HepG2 (cell line): ENCODE results near the gene MSL3B.

Source experiments
- ATAC-seq: fragments of 200-7000 bp; cut with Tn5 transposase; 3 replicates; pipeline ENCODE4 v1.9.1; 2020; ENCODE audit warnings: mild to moderate bottlenecking, moderate library complexity
- BruUV-seq: library from RNA; stranded (reverse); fragments of 400-500 nt; replicated peaks from 2 replicates; lab custom pipeline; 2021; lab: Mats Ljungman, UMichigan
- CTCF ChIA-PET: fragments of 300-600 bp; formaldehyde crosslinking; extraction: SDS; loops from one replicate; lab custom pipeline; 2021; ENCODE audit warnings: low total read pairs, inconsistent platforms, low intra/inter-chr PET ratio; lab: Yijun Ruan, JAX
- POLR2A ChIA-PET: fragments of 350-600 bp; sonication (Branson Sonifier 250); formaldehyde crosslinking; loops from one replicate; lab custom pipeline; 2020; ENCODE audit warnings: antibody characterized with exemption, inconsistent platforms; lab: Yijun Ruan, JAX
- DNase-seq: peaks from one replicate; pipeline ENCODE4 v3.0.0-alpha.2; 2015; ENCODE audit warnings: low spot score
- FAIRE-seq: peaks from 3 replicates; lab custom pipeline; 2011; peaks lifted over from hg19 to GRCh38; lab: Jason Lieb, UNC
- H2AFZ ChIP-seq: one replicate; pipeline ENCODE4 v1.6.1; 2011; ENCODE audit warnings: low read length, inconsistent platforms
- H3K27ac ChIP-seq: fragments of 300-600 bp; 3 replicates; pipeline ENCODE4 v1.8.0; 2011; ENCODE audit warnings: mixed run types, mild to moderate bottlenecking, mixed read lengths, low read length, inconsistent platforms; ENCODE audit not compliant: insufficient read depth; ENCODE audit errors: extremely low read length
- H3K27me3 ChIP-seq, 2 experiments: fragments of 200-600 bp in 1 of 2; 2 replicates in 1 of 2; 3 replicates in 1 of 2; pipeline versions ENCODE4 v1.6.0 to v1.8.0; 2011; ENCODE audit warnings: low read length in 2 of 2, mild to moderate bottlenecking in 2 of 2, moderate library complexity in 2 of 2, inconsistent platforms in 1 of 2; ENCODE audit not compliant: insufficient read depth in 2 of 2, control insufficient read depth in 1 of 2
- H3K36me3 ChIP-seq, 2 experiments: fragments of 200-600 bp in 1 of 2; replicated peaks in 1 of 2; 2 replicates in 1 of 2; 3 replicates in 1 of 2; pipeline versions ENCODE4 v1.5.1 to v1.8.0; 2011; ENCODE audit warnings: low read length in 2 of 2, inconsistent platforms in 1 of 2; ENCODE audit not compliant: insufficient read depth in 2 of 2, control insufficient read depth in 1 of 2
- H3K4me1 ChIP-seq: 2 replicates; pipeline ENCODE4 v1.5.1; 2012; ENCODE audit warnings: low read length, inconsistent platforms; ENCODE audit not compliant: insufficient read depth
- H3K4me2 ChIP-seq: 2 replicates; pipeline ENCODE4 v1.6.0; 2011; ENCODE audit warnings: low read depth, low read length, inconsistent platforms
- H3K4me3 ChIP-seq, 3 experiments: fragments of 200-600 bp in 1 of 3; sonication (generic), shearing (Covaris generic) in 1 of 3; replicated peaks in 1 of 3; 2 replicates each; pipeline ENCODE4 v1.5.1; 2011 to 2016; ENCODE audit warnings: low read length in 3 of 3, inconsistent platforms in 2 of 3, low read depth in 2 of 3, mild to moderate bottlenecking in 2 of 3, control low read depth in 1 of 3, mixed read lengths in 1 of 3; ENCODE audit not compliant: insufficient read depth in 1 of 3
- H3K79me2 ChIP-seq: one replicate; pipeline ENCODE4 v1.6.1; 2011; ENCODE audit warnings: low read length, inconsistent platforms; ENCODE audit not compliant: insufficient read depth
- H3K9ac ChIP-seq: 2 replicates; pipeline ENCODE4 v1.6.0; 2011; ENCODE audit warnings: mild to moderate bottlenecking, low read depth, low read length, inconsistent platforms; ENCODE audit not compliant: insufficient read depth
- H3K9me3 ChIP-seq: 2 replicates; pipeline ENCODE4 v1.5.1; 2012; ENCODE audit warnings: mild to moderate bottlenecking, low read length
- H4K20me1 ChIP-seq: 2 replicates; pipeline ENCODE4 v1.6.0; 2011; ENCODE audit warnings: inconsistent platforms, mild to moderate bottlenecking, low read length, moderate library complexity; ENCODE audit not compliant: insufficient read depth
- ARHGAP35 ChIP-seq: sonication (generic); formaldehyde crosslinking; IDR thresholded peaks from 2 replicates; pipeline ENCODE4 v1.9.0; 2022; ENCODE audit warnings: mild to moderate bottlenecking, inconsistent platforms, moderate library complexity, missing genetic modification reagents, borderline replicate concordance
- ASH2L ChIP-seq: fragments of 300-600, 200-600 bp; sonication (generic); IDR thresholded peaks from 2 replicates; pipeline ENCODE4 v1.7.0; 2017; ENCODE audit warnings: low read depth, mild to moderate bottlenecking, moderate library complexity, mixed read lengths, low read length; ENCODE audit not compliant: insufficient read length
- CBX5 ChIP-seq: sonication (generic); formaldehyde crosslinking; IDR thresholded peaks from 2 replicates; pipeline ENCODE4 v1.4.0; 2020; ENCODE audit warnings: missing genetic modification reagents, borderline replicate concordance
- ETS1 ChIP-seq: sonication (generic); formaldehyde crosslinking; IDR thresholded peaks from 2 replicates; pipeline ENCODE4 v1.4.0; 2020; ENCODE audit warnings: missing genetic modification reagents
- MBD4 ChIP-seq: IDR thresholded peaks from 2 replicates; pipeline ENCODE4 v1.6.1; 2012; ENCODE audit warnings: low read length, inconsistent platforms, borderline replicate concordance
- ZNF10 ChIP-seq: sonication (generic); formaldehyde crosslinking; IDR thresholded peaks from 2 replicates; pipeline ENCODE4 v1.4.0; 2020; ENCODE audit warnings: mild to moderate bottlenecking, low read depth, missing genetic modification reagents, borderline replicate concordance
- ZNF205 ChIP-seq: IDR thresholded peaks from 2 replicates; pipeline ENCODE4 v1.6.1; 2018; ENCODE audit warnings: missing biosample characterization, missing genetic modification reagents
- ZNF431 ChIP-seq: sonication (generic); formaldehyde crosslinking; IDR thresholded peaks from 2 replicates; pipeline ENCODE4 v1.9.0; 2022; ENCODE audit warnings: missing genetic modification reagents, low read depth, mild to moderate bottlenecking, borderline replicate concordance
- WGBS: methylation state at CpG from one replicate; pipeline ENCODE4 v1.1.6; 2017; ENCODE audit warnings: low lambda C conversion rate; 5-methylcytosine and 5-hydroxymethylcytosine counted together
- in situ Hi-C: cut with HindIII; loops from 2 replicates; pipeline ENCODE4 v1.10.0; 2017; ENCODE audit warnings: low pct_unique_long_range_greater_than_20kb; ENCODE audit not compliant: extremely low pct_ligation_motif_present
- intact Hi-C: fragments of 100-400 bp; cut with micrococcal nuclease; formaldehyde crosslinking; loops from one replicate; pipeline ENCODE4 v1.10.0; 2022; ENCODE audit not compliant: unreplicated experiment

MSL3B gene

GRCh38 chr2:233867993-233868532 lies at the start of gene MSL3B:
Gene MSL3B, minus strand, starts transcription at chr2:233868386.
- no peaks in the 10 kb centered on the region for H3K9me3 ChIP-seq
- no peak for DNase-seq
- no peak within 1 kb of the TSS for H2AFZ ChIP-seq
- H4K20me1 ChIP-seq: no peaks in the 10 kb centered on the region
- in situ Hi-C loops (no loop called here), intact Hi-C loops (no loop called here)
- TF ChIP-seq MBD4 (no peak), ASH2L (no peak), ARHGAP35 (CRISPR knock-in tag) (no peak), CBX5 (CRISPR knock-in tag) (no peak), ZNF205 (CRISPR knock-in tag) (no peak), ZNF431 (CRISPR knock-in tag) (no peak), ZNF10 (CRISPR knock-in tag) (no peak), ETS1 (no peak)
- FAIRE-seq: no peak
- H3K27me3 ChIP-seq: peaks cover 0 to 6% of the 10 kb centered on the region in 2 experiments; a peak in 2 of 5 replicates
- no peaks in the 10 kb centered on the region for H3K36me3 ChIP-seq
- H3K4me3 ChIP-seq: no peak within 1 kb of the TSS
- ATAC-seq: no peak
- H3K27ac ChIP-seq: no peak within 1 kb of the TSS
- ChIA-PET POLR2A (no interaction called here), CTCF (no interaction called here)
- H3K4me2 ChIP-seq: no peak within 1 kb of the TSS
- H3K79me2 ChIP-seq: no peaks in the 10 kb centered on the region
- no peaks in the 10 kb centered on the region for H3K4me1 ChIP-seq
- no TSS peak for BruUV-seq
- WGBS: 82% methylated on average over 50 of the region's 50 CpGs
- no peak within 1 kb of the TSS for H3K9ac ChIP-seq
